ENCODE data around the gene SOBP.

The SOBP gene

GRCh38 chr6:107683183-107683582 lies 193.3 kb downstream of the SOBP start:
- no peak for TF ChIP-seq CTCF (IDR thresholded peaks at IDR 0.05; ENCODE audit: extremely low read depth, insufficient read depth, missing control alignments)
- in situ Hi-C loops (cut with MboI; ENCODE audit: low pct_unique_long_range_greater_than_20kb, low sequenced_read_pairs, unreplicated experiment): loop anchor here (10.0 to 25.0 kb wide), 3 partner anchors 162 to 371 kb away; no protein-coding TSS in a partner anchor
- no peak for DNase-seq (ENCODE audit: low spot score)

GRCh38 chr6:107684996-107685395 lies 195.1 kb downstream of the SOBP start:
- in situ Hi-C loops (cut with MboI; ENCODE audit: low pct_unique_long_range_greater_than_20kb, low sequenced_read_pairs, unreplicated experiment): loop anchor here (10.0 to 25.0 kb wide), 3 partner anchors 160 to 373 kb away; no protein-coding TSS in a partner anchor
- TF ChIP-seq CTCF (IDR thresholded peaks at IDR 0.05; ENCODE audit: extremely low read depth, insufficient read depth, missing control alignments): no peak
- DNase-seq (ENCODE audit: low spot score): no peak

GRCh38 chr6:107689190-107689589 lies 199.3 kb downstream of the SOBP start:
- DNase-seq (ENCODE audit: low spot score): no peak
- in situ Hi-C loops (cut with MboI; ENCODE audit: low pct_unique_long_range_greater_than_20kb, low sequenced_read_pairs, unreplicated experiment): loop anchor here (10.0 to 25.0 kb wide), 3 partner anchors 156 to 377 kb away; no protein-coding TSS in a partner anchor
- no peak for TF ChIP-seq CTCF (IDR thresholded peaks at IDR 0.05; ENCODE audit: extremely low read depth, insufficient read depth, missing control alignments)

GRCh38 chr6:107689951-107690642 lies 200.2 kb downstream of the SOBP start:
- DNase-seq (ENCODE audit: low spot score): no peak
- TF ChIP-seq CTCF (IDR thresholded peaks at IDR 0.05; ENCODE audit: extremely low read depth, insufficient read depth, missing control alignments): no peak
- in situ Hi-C loops (cut with MboI; ENCODE audit: low pct_unique_long_range_greater_than_20kb, low sequenced_read_pairs, unreplicated experiment): loop anchor here (10.0 to 25.0 kb wide), 3 partner anchors 155 to 378 kb away; no protein-coding TSS in a partner anchor

- no peak for TF ChIP-seq CTCF (IDR thresholded peaks at IDR 0.05; ENCODE audit: extremely low read depth, insufficient read depth, missing control alignments)
- no peak for DNase-seq (ENCODE audit: low spot score)
- in situ Hi-C loops (cut with MboI; ENCODE audit: low pct_unique_long_range_greater_than_20kb, low sequenced_read_pairs, unreplicated experiment): loop anchor here (25.0 kb wide), 2 partner anchors 347 to 378 kb away; no protein-coding TSS in a partner anchor
Observed at GRCh38 chr6:107690643-107691061, 200.7 kb downstream of the SOBP start.

GRCh38 chr6:107691062-107691751 lies 201.3 kb downstream of the SOBP start:
- DNase-seq (ENCODE audit: low spot score): no peak
- in situ Hi-C loops (cut with MboI; ENCODE audit: low pct_unique_long_range_greater_than_20kb, low sequenced_read_pairs, unreplicated experiment): loop anchor here (25.0 kb wide), 2 partner anchors 346 to 379 kb away; no protein-coding TSS in a partner anchor

More at GRCh38 chr6:107691062-107691751, 201.3 kb downstream of the SOBP start:
- no peak for TF ChIP-seq CTCF (IDR thresholded peaks at IDR 0.05; ENCODE audit: extremely low read depth, insufficient read depth, missing control alignments)

All from GM13977 (cell line).